ENCODE results near the gene USP26. TPM values are rescaled to one million over a fixed set of nuclear protein-coding genes. Genes with fewer than 3 reads are reported as not detected.

USP26 gene
- total RNA-seq, 1 donor from 2014 or later, result not detected

GRCh38 chrX:133007458-133007857, 89.5 kb downstream of the USP26 start:
- DNase-seq (ENCODE audit: low read depth) (peak; percentile 39), FAIRE-seq (no peak)
- no peak overlapping the region for H3K4me3 ChIP-seq (ENCODE audit: low read depth, low read length)
- TF ChIP-seq, protein P1, sequence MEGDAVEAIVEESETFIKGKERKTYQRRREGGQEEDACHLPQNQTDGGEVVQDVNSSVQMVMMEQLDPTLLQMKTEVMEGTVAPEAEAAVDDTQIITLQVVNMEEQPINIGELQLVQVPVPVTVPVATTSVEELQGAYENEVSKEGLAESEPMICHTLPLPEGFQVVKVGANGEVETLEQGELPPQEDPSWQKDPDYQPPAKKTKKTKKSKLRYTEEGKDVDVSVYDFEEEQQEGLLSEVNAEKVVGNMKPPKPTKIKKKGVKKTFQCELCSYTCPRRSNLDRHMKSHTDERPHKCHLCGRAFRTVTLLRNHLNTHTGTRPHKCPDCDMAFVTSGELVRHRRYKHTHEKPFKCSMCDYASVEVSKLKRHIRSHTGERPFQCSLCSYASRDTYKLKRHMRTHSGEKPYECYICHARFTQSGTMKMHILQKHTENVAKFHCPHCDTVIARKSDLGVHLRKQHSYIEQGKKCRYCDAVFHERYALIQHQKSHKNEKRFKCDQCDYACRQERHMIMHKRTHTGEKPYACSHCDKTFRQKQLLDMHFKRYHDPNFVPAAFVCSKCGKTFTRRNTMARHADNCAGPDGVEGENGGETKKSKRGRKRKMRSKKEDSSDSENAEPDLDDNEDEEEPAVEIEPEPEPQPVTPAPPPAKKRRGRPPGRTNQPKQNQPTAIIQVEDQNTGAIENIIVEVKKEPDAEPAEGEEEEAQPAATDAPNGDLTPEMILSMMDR (IDR thresholded peaks at IDR 0.05; ENCODE audit: insufficient read depth, low read length, severe bottlenecking), result no peak
- no peaks in the 10 kb centered on the region for H3K36me3 ChIP-seq (ENCODE audit: control insufficient read depth, insufficient read depth, low read length)
- no peaks in the 10 kb centered on the region for H3K27me3 ChIP-seq (ENCODE audit: control insufficient read depth, insufficient read depth, low read length)

DNA sequence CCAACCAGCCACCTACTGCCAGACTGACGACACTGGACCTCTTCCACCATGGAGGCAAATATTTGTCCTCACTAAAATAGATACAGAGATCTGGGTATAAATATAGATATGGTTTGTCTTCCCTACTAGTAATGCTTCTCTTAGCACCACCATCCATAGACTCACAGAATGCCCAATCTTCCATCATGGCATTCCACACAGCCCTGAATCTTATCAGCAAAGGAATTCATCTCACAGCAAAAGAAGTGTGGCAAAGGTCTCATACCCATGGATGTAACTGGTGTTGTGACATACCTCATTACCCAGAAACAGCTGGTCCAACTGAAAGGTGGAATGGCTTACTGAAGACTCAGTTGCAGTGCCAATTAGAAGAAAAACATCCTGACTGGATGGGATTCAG, 91.3 kb downstream of the USP26 start:
- Histone ChIP-seq H3K27me3 (ENCODE audit: control insufficient read depth, insufficient read depth, low read length) (no peaks in the 10 kb centered on the region), H3K4me3 (ENCODE audit: low read depth, low read length) (no peak overlapping the region), H3K36me3 (ENCODE audit: control insufficient read depth, insufficient read depth, low read length) (no peaks in the 10 kb centered on the region)
- FAIRE-seq (no peak), DNase-seq (ENCODE audit: low read depth) (no peak)
- TF ChIP-seq, protein P1 (IDR thresholded peaks at IDR 0.05; ENCODE audit: insufficient read depth, low read length, severe bottlenecking), result no peak

GRCh38 chrX:133005042-133005441, 91.9 kb downstream of the USP26 start:
- DNase-seq (ENCODE audit: low read depth), result peak; percentile 3
- peak; percentile 47 for FAIRE-seq
- TF ChIP-seq, protein P1 (IDR thresholded peaks at IDR 0.05; ENCODE audit: insufficient read depth, low read length, severe bottlenecking), result peak; percentile 49
- H3K27me3 ChIP-seq (ENCODE audit: control insufficient read depth, insufficient read depth, low read length), result no peaks in the 10 kb centered on the region
- no peak overlapping the region for H3K4me3 ChIP-seq (ENCODE audit: low read depth, low read length)
- no peaks in the 10 kb centered on the region for H3K36me3 ChIP-seq (ENCODE audit: control insufficient read depth, insufficient read depth, low read length)

GRCh38 chrX:132999209-132999608, 97.7 kb downstream of the USP26 start:
- Histone ChIP-seq H3K4me3 (ENCODE audit: low read depth, low read length) (no peak overlapping the region), H3K36me3 (ENCODE audit: control insufficient read depth, insufficient read depth, low read length) (no peaks in the 10 kb centered on the region), H3K27me3 (ENCODE audit: control insufficient read depth, insufficient read depth, low read length) (no peaks in the 10 kb centered on the region)
- no peak for FAIRE-seq
- TF ChIP-seq, protein P1 (IDR thresholded peaks at IDR 0.05; ENCODE audit: insufficient read depth, low read length, severe bottlenecking), result no peak
- no peak for DNase-seq (ENCODE audit: low read depth)

- DNase-seq (ENCODE audit: low read depth) (no peak), FAIRE-seq (no peak)
- no peaks in the 10 kb centered on the region for H3K36me3 ChIP-seq (ENCODE audit: control insufficient read depth, insufficient read depth, low read length)
- TF ChIP-seq, protein P1 (IDR thresholded peaks at IDR 0.05; ENCODE audit: insufficient read depth, low read length, severe bottlenecking), result no peak
- H3K27me3 ChIP-seq (ENCODE audit: control insufficient read depth, insufficient read depth, low read length), result no peaks in the 10 kb centered on the region
- no peak overlapping the region for H3K4me3 ChIP-seq (ENCODE audit: low read depth, low read length)
Measured at GRCh38 chrX:132990835-132991234, 106.1 kb downstream of the USP26 start.

- DNase-seq (ENCODE audit: low read depth), result peak; percentile 37
- Histone ChIP-seq H3K27me3 (ENCODE audit: control insufficient read depth, insufficient read depth, low read length) (no peaks in the 10 kb centered on the region), H3K36me3 (ENCODE audit: control insufficient read depth, insufficient read depth, low read length) (no peaks in the 10 kb centered on the region), H3K4me3 (ENCODE audit: low read depth, low read length) (no peak overlapping the region)
- FAIRE-seq, result no peak
- TF ChIP-seq, protein P1 (IDR thresholded peaks at IDR 0.05; ENCODE audit: insufficient read depth, low read length, severe bottlenecking), result no peak
Measured at GRCh38 chrX:132986556-132986955, 110.4 kb downstream of the USP26 start.

Measured in bronchial epithelial cell (primary cell).